ENCODE data around the gene C2orf74. TPM values are rescaled to one million over a fixed set of nuclear protein-coding genes. Genes with fewer than 3 reads are reported as not detected.
"Not testable (repeated sequence)": the region's sequence is repeated elsewhere in the genome, so short reads cannot be mapped to it uniquely, and the experiment has no call there.

Gene C2orf74
- total RNA-seq, 1 experiment from 2014 or later = 7.1 TPM

- H3K9me3 ChIP-seq (ENCODE audit: low read depth, low read length, poor library complexity, severe bottlenecking) = no peaks in the 10 kb centered on the region
Measured at GRCh38 chr2:61141151-61141550, 20.8 kb upstream of the C2orf74 start.

DNA sequence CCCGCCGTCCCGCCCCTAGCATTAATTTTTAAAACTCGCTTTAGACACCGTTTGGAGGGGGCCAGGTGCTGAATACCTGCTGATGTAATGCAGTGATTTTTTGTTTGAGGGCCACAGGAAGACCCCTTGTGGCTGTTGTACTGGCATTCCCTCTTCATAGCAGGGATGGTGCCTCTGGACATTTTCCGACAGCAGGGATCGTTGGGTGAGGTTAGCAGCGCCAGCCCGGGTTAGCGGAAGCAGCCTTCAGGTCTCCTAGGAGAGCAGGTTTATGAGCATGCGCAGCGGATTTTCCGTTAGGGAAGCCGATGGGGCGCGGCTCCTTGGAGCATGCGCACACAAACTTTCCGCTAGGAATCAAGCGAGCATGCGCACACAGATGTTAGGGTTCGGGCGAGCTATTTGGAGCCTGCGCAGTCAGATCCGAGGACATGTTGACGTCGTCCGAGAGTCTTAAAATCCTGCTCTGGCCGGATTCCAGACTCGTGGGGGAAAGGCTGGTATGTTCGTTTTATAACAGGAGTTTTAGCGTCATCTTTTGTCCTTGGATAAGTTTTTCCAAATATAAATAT is 17.2 kb upstream of the C2orf74 start:
- intact Hi-C loops (cut with micrococcal nuclease; ENCODE audit: unreplicated experiment) = no loop called here
- H3K36me3 ChIP-seq (ENCODE audit: insufficient read depth, low read length, poor library complexity, severe bottlenecking) = no peaks in the 10 kb centered on the region
- peak overlapping the region; percentile 51 for H3K4me3 ChIP-seq (ENCODE audit: low read depth, low read length, poor library complexity, severe bottlenecking)
- DNase-seq (ENCODE audit: low spot score) = peak; percentile 98
- H3K4me1 ChIP-seq (ENCODE audit: insufficient read depth, low read length, poor library complexity, severe bottlenecking) = no peaks in the 10 kb centered on the region
- TF ChIP-seq, protein P1, sequence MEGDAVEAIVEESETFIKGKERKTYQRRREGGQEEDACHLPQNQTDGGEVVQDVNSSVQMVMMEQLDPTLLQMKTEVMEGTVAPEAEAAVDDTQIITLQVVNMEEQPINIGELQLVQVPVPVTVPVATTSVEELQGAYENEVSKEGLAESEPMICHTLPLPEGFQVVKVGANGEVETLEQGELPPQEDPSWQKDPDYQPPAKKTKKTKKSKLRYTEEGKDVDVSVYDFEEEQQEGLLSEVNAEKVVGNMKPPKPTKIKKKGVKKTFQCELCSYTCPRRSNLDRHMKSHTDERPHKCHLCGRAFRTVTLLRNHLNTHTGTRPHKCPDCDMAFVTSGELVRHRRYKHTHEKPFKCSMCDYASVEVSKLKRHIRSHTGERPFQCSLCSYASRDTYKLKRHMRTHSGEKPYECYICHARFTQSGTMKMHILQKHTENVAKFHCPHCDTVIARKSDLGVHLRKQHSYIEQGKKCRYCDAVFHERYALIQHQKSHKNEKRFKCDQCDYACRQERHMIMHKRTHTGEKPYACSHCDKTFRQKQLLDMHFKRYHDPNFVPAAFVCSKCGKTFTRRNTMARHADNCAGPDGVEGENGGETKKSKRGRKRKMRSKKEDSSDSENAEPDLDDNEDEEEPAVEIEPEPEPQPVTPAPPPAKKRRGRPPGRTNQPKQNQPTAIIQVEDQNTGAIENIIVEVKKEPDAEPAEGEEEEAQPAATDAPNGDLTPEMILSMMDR (conservative IDR thresholded peaks at IDR 0.05; ENCODE audit: low read depth, low read length) = no peak
- no peak for TF ChIP-seq EZH2 (IDR thresholded peaks at IDR 0.05; ENCODE audit: borderline replicate concordance, low read depth, low read length, poor library complexity, severe bottlenecking)
- CTCF ChIA-PET = interaction anchor here (0.9 kb wide), 1 partner anchor 9 kb away, joined by 3 read pairs; no protein-coding TSS in a partner anchor
- H3K9me3 ChIP-seq (ENCODE audit: low read depth, low read length, poor library complexity, severe bottlenecking) = no peaks in the 10 kb centered on the region
- peak overlapping the region; percentile 62 for H3K27ac ChIP-seq (ENCODE audit: low read depth, low read length, poor library complexity, severe bottlenecking)
- BruUV-seq (replicated peaks) = no TSS peak
- no peaks in the 10 kb centered on the region for H3K27me3 ChIP-seq (replicated peaks; ENCODE audit: insufficient read depth, low read depth, low read length, poor library complexity)
- POLR2A ChIA-PET (ENCODE audit: low non-redundant PET) = no interaction called here

More at GRCh38 chr2:61141151-61141550, 20.8 kb upstream of the C2orf74 start:
- no peaks in the 10 kb centered on the region for H3K4me1 ChIP-seq (ENCODE audit: insufficient read depth, low read length, poor library complexity, severe bottlenecking)
- ChIA-PET CTCF (no interaction called here), POLR2A (ENCODE audit: low non-redundant PET) (no interaction called here)
- TF ChIP-seq EZH2 (IDR thresholded peaks at IDR 0.05; ENCODE audit: borderline replicate concordance, low read depth, low read length, poor library complexity, severe bottlenecking) = no peak
- TF ChIP-seq, protein P1 (conservative IDR thresholded peaks at IDR 0.05; ENCODE audit: low read depth, low read length) = no peak
- intact Hi-C loops (cut with micrococcal nuclease; ENCODE audit: unreplicated experiment) = no loop called here
- no peak overlapping the region for H3K27ac ChIP-seq (ENCODE audit: low read depth, low read length, poor library complexity, severe bottlenecking)
- DNase-seq (ENCODE audit: low spot score) = no peak
- no peak overlapping the region for H3K4me3 ChIP-seq (ENCODE audit: low read depth, low read length, poor library complexity, severe bottlenecking)
- H3K27me3 ChIP-seq (replicated peaks; ENCODE audit: insufficient read depth, low read depth, low read length, poor library complexity) = no peaks in the 10 kb centered on the region
- H3K36me3 ChIP-seq (ENCODE audit: insufficient read depth, low read length, poor library complexity, severe bottlenecking) = no peaks in the 10 kb centered on the region
- no TSS peak for BruUV-seq (replicated peaks)

DNA sequence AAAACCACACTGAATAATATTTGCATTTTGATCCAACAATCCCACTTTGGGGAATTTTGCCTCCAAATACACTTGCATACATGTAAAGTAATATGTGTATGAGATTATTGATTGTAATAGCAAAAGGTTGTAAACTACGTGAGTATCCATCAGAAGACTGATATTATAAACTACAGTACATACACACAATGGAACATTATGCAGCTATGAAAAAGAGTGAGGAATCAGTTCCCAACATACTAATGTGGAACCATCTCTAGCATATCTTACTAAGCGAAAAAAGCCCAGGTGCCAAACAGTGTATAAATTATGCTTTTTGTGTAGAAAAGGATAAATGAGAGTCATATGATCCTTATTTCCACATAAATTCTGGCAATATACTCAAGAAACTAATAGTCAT is 16.0 kb upstream of the C2orf74 start:
- TF ChIP-seq, protein P1 (conservative IDR thresholded peaks at IDR 0.05; ENCODE audit: low read depth, low read length) = no peak
- no peak for TF ChIP-seq EZH2 (IDR thresholded peaks at IDR 0.05; ENCODE audit: borderline replicate concordance, low read depth, low read length, poor library complexity, severe bottlenecking)
- Histone ChIP-seq H3K36me3 (ENCODE audit: insufficient read depth, low read length, poor library complexity, severe bottlenecking) (no peaks in the 10 kb centered on the region), H3K9me3 (ENCODE audit: low read depth, low read length, poor library complexity, severe bottlenecking) (no peaks in the 10 kb centered on the region), H3K4me3 (ENCODE audit: low read depth, low read length, poor library complexity, severe bottlenecking) (no peak overlapping the region), H3K27ac (ENCODE audit: low read depth, low read length, poor library complexity, severe bottlenecking) (no peak overlapping the region), H3K27me3 (replicated peaks; ENCODE audit: insufficient read depth, low read depth, low read length, poor library complexity) (no peaks in the 10 kb centered on the region), H3K4me1 (ENCODE audit: insufficient read depth, low read length, poor library complexity, severe bottlenecking) (no peaks in the 10 kb centered on the region)
- no peak for DNase-seq (ENCODE audit: low spot score)
- CTCF ChIA-PET = no interaction called here
- BruUV-seq (replicated peaks) = no TSS peak
- POLR2A ChIA-PET (ENCODE audit: low non-redundant PET) = no interaction called here
- intact Hi-C loops (cut with micrococcal nuclease; ENCODE audit: unreplicated experiment) = no loop called here

GRCh38 chr2:61148091-61148490 is 13.9 kb upstream of the C2orf74 start:
- BruUV-seq (replicated peaks); intact Hi-C loops (cut with micrococcal nuclease; ENCODE audit: unreplicated experiment); POLR2A ChIA-PET (ENCODE audit: low non-redundant PET); CTCF ChIA-PET; H3K4me3 ChIP-seq (ENCODE audit: low read depth, low read length, poor library complexity, severe bottlenecking); H3K9me3 ChIP-seq (ENCODE audit: low read depth, low read length, poor library complexity, severe bottlenecking); H3K27ac ChIP-seq (ENCODE audit: low read depth, low read length, poor library complexity, severe bottlenecking); H3K4me1 ChIP-seq (ENCODE audit: insufficient read depth, low read length, poor library complexity, severe bottlenecking); H3K36me3 ChIP-seq (ENCODE audit: insufficient read depth, low read length, poor library complexity, severe bottlenecking); DNase-seq (ENCODE audit: low spot score); H3K27me3 ChIP-seq (replicated peaks; ENCODE audit: insufficient read depth, low read depth, low read length, poor library complexity): not testable (repeated sequence)
